DMS79 (cell line): ENCODE results near the gene BCAS3.

Experiments used
- DNase-seq: peaks from one replicate; lab custom pipeline; 2025; lab: John Stamatoyannopoulos, UW

The BCAS3 gene

DNA sequence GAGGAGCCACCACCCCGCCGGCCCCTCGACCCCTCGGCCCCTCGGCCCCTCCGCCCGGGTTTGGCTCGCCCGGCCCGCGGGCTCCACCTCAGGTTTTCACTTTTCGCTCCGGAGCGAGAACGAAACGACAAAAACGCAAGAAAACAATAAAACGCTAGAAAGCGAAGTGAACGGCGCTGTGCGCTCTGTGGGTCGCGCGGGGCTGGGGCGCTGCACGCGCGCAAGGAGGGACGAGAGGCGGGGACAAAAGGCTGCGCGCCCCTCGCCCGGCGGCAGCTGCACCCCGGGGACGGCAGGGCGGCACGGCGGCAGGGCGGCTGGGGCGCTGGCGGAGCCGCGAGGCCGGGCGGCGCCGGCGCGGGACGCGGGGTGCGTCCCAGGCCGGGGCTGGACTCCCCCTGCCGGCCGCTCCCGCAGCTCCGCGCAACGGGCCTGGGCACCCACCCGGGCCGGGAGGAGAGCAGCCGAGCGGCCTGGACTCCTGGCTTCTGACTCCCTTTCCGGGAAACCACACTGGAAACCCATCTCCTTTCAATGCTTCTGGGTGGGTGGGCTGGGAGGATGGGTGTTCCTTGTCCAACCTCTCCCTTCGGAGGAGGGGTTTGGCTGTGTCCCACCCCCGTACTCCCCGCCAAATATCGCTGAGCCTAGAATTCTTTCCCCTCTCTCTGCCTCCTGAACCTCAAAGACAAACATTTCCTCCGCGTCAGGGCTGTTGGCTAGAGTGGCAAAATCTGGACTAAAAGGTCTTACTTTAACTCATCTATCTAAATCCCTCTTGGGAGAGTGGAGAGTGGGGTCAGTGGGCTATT is 731.9 kb downstream of the BCAS3 start:
- no peak for DNase-seq

DNA sequence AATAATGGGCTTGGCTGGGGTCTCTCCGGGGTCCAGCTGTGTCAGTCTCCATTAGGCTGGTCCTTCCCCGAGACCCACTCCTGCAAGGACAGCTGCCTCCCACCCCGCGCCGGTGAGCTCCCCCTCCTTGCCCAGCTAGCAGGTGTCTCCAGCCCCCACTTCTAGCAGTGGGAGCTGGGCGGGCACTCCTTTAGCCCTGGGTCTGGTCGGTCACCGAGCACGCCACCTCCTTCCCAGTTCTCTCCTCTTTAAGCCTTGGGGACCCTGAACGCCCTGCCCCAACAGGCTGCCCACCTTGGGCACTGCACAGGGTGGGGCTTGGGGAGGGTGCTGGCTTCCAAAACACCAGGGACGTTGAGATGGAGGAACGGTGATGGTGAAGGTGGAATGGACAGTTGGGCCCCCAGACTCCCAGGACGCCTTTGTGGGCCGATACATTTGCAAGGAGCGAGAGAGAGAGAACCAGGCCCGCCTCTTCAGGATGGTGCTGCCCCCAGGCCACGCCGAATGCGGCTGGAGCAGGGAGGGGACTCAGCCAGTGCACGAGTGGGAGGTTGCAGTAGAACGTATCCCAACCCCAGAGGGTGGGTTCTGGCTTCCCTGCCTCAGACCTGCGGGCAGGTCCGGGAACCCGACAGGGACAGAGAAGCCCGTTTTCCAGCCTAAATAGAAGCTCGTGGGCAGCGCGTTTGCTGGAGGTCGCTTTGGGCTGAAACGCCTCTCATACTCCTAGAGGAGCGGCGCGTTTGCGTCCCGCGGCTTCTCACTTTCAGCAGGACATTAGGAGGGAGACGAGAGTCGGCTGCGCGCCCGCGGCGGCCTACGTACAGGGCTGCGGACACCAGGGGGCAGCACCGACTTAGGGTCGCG is 732.7 kb downstream of the BCAS3 start:
- no peak for DNase-seq

DNA sequence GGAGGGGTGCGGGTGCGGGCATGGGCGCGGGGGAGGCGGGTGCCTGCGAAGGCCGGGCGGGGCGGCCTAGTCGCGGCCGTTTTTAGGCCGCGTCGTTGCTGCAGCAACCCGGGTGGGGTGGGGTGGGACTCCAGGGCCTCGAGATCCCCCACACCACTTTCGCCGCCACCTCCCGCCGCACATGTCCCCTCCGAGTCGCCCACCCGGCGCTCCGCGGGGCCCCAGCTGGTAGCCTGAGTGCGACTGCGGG is 733.3 kb downstream of the BCAS3 start:
- DNase-seq = no peak

DNA sequence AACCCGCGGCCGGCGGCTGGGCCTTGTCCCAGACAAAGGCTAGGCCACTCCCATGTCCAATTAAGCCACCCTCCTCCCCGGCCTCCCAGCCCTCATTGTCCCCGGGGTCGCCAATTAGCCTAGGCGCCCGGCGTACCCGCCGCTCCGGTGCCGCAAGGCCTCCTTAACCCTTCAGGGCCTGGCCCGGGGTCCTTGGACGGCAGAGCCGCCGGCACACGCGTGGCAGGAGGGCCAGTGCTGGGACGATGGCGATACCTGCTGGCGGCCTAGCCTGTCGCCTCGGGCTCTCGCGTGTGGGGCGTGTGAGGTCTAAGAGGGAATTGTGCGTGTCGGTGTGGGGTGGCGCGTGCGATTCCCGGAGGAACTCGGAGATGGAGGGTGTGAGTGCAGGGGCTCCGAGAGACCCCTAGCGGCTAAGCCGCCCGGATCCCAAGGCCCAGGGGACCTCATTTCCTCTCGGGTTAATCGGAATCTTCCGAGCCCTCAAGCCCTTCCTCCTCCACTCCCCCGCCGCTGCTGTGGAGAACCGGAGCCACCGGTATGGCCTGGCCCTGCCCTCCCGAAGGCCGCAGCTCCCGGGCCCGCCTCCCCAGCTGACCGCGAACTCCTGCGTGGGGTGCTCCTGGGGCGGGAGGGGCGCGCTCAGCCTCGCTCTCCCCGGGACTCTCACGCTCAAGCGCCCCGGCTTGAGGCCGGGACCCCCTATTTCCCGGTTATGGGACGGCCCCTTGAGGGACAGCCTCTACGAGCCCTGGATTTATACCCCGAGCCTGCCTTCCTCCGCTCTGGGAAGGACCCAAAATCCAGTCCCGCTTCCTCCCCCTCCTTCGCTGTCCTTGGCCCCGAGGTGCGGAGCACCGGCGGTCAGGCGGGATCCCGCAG is 733.9 kb downstream of the BCAS3 start:
- no peak for DNase-seq

DNA sequence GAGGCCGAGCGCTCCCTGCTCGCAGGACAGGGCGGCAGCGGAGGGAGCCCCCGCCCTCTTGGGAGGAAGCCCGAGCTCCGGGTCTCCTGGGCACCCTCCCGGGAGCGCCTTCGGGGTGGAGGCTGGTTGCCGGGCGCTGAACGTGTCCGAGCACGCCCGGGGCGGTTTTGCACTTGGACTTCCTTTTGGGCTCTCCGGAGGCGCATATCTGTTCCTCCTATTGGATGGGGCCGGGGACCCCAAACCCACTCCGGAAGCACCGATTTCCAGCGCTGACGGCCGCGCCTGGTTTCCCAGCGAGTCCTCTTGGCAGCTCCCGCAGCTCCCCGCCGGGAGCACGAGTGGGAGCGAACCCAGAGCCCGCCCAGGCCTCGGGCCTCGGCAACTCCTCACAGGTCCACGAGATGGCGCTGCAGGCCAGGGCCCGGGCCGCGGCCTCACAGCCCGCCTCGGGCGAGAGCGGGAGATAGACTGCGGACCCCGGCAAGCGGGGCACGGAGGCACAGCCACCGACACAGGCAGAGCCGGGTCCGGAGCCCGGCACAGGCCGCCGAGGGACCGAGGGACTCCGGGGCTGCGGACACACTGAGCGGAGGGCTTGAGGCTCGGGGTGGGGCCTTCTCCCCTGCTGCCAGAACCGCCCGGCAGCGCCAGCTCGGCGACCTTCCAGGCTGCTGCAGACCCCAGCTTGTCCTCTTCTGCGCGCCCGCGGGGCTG is 734.6 kb downstream of the BCAS3 start:
- DNase-seq = peak; percentile 34

DNA sequence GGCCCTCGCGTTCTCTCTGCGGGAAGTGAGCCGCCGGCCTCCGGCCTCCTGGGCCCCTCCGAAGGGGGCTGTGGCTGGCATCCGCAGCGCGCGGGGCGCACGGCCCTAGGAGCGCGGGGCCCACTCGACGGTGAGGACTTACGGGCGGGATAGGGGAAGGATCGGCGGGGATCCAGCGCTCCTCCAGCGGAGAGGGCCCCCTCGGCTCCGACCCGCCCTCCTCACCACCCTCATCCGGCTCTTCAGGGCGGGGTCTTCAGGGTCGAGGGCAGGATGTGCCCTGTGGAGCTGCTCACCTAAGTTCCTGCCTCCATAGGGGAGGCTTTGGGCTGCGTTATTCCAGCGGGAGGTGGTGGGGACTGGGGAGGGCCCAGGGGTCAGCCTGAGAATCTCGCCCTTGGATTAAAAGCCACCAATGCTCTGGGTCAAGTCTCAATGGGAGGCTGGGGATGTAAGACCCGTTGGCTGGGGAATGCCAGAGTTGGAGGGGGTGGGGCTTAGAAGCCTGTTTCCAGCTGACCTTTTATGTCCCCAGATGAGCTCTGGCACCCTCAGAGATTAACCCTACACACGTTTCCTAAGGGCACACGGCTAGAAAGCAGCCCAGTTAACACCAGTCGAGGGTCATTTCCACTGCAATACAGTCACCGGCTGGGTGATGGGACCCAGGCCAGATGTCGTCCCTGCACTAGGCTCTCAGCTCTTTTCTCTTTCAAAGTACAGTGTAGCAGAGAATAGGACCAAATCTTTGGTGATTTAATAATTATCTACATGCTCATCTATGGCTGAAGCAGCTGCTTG is 735.4 kb downstream of the BCAS3 start:
- DNase-seq = no peak

DNA sequence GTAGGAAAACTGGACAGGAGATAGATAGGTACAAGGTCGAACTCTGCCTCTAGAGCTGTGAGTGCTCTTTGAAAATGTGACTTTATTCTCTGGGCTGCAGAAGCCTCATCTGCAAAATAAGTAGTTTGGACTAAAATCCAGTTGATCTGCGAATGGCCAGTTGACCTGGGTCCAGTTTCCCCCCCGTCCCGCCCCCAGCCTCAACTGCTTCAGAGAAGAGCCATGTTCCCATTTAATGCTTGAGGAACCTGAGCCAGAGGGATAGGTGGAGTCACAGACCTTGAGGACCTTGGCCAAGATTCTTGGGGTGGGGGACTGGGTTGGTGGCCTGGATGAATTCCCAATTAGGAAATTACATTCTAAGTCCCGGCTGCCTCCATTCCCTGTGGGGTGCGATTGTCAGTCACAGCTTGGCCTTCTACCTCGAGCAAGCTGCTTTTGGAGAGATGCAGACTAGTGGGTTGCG is 736.0 kb downstream of the BCAS3 start:
- no peak for DNase-seq

DNA sequence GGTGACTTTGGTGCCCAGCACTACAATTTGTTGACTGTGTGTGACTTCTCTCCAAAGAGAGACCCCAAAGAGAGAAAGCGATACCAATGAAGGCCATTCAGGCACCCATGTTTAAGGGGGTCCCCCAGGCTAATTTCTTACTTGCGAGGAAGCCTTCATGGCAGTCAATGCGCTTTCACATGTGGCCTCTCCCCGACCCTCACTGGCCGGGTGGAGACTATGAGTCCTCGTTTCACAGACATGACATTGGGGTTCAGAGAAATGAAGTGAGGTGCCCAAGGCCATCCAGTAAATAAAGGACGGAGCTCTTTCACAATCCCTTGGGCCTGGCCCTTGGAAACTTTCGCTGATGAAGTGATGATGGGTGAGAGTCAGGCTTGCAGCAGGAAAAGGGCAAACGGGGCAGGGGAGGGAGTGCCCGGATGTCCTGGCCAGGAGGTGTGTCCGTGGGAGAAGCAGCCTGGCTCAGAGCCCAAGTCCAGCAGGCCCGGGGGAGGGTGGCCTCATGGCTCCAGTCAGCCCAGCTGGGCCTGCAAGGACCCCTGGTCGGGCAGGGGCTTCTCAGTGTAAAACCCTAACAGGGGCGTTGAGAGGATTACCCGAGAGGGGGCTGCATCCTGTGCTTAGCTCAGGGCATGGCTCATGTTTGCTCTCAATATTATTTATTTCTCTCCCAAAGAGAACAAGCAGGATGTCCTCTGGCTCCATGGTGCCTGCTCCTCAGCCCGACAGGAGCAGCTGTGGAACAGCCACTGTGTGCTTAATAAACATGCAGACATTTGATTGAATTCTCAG is 736.7 kb downstream of the BCAS3 start:
- no peak for DNase-seq

DNA sequence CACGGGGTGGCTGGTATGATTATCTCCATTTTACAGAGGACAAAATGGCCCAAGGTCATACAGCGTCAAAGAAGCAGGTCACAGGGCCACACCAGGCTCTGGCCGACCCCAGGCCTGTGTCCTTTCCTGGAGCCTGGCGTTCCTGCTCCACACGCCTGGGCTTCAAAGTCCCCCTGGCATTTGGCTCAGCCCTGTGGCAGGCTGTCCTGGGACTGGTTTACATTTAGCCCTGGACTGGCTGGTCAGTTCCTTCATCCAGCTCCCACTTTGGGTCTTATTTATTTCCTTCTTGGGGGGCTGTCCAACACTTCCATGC is 737.2 kb downstream of the BCAS3 start:
- DNase-seq = no peak

DNA sequence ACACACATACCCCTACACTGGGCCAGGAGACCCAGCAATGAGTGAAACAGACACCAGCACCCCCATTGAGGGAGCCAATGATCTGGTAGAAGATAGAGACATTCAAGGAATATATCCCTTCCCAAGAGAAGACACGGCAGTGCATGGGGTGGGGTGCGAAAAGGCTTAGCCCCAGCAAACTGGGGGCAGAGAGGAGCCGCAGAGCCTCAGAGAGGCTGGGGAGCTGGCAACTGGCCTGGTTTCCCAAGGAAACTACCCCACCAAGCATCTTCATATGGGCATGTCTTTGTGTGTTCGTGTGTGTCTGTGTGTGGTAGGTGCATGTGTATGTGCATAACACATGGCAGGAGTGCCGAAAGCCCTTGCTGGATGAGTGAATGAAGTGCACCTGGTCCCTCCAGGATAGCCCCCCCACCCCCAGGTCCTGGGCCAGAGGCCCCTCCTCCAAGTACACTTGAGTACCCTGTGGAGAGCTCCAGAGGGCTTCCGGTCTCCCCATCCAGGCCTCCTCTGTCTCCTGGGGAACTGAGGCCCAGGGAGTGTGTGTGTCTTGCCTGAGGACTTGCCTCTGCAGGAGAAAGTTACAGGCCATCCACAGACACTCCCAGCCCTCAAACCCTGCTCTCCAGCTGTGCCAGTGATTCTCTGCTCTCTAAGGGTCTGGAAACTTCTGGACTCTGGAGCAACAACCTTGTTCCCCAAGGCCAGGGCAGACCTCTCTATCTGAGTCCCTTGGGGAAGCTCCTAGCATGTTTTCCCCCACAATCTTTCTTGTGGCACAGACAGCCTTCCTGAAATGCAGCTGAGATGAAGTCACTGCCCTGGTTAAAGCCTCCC is 737.9 kb downstream of the BCAS3 start:
- no peak for DNase-seq

DNA sequence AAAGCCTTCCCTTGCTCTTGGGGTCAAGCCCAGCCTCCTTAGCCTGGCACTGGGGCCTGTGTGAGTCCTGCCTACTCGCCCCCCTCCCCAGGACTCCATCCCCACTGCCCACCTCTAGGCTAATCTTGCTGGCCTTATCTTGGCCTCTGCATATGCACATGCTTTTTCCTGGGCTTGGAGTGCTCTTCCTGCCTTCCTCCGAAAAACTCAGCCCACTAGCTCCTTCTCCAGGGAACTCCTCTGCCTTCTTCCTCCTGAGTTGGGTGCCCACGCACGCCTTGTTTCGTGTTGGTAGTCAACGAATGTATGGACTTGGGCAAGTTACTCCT is 738.5 kb downstream of the BCAS3 start:
- no peak for DNase-seq

DNA sequence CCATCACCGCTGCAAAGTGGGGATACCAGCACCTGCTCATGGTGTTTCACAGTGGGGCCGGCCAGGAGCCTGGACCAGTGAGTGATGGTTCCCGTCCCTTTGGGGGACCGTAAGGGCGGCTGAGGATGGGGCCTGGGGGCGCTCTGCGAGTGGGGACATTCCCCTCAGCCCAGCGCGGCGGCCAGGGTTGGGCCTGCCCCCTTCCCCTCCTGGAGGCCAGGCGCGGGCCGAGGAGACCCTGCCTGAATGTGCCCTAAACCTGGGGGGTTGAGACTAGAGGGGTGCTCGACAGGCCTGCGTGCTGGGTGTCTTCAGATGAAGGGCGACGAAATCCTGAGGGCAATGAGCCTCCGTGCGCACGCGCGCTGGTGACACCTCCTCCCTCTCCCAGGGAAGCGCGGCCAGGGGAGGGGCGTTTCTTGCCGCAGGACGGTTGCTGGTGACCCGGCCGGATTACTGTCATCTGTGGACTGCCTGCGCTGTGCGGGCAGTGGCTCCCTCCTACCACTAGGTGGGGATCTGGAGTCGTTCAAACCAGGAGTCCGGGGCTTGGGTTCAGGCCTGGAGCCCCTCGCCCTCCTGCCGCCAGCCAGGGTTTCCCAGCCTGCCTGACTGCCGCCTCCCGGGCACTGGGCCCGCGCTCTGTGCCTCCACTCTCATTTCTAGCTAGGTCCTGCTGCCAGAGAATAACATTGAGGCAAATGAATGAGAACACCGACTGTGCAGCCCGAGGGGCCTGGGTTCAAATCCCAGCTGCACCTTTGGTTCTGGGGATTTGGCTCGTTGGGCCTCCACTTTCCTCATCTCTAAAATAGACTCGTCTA is 739.1 kb downstream of the BCAS3 start:
- no peak for DNase-seq

DNA sequence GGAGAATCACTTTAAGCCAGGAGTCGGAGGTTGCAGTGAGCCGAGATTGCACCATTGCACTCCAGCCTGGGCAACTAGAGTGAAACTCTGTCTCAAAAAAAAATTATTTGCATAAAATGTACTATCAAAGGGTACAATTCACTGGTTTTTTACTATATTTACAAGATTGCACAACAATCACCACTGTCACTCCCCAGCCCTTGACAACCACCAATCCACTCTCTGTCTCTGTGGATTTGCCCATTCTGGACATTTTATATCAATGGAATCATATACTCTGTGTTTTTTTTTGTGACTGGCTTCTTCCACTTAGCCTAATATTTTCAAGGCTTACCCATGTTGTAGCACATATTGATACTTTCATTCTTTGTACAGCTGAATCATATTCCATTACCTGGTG is 740.8 kb downstream of the BCAS3 start:
- DNase-seq = no peak

DNA sequence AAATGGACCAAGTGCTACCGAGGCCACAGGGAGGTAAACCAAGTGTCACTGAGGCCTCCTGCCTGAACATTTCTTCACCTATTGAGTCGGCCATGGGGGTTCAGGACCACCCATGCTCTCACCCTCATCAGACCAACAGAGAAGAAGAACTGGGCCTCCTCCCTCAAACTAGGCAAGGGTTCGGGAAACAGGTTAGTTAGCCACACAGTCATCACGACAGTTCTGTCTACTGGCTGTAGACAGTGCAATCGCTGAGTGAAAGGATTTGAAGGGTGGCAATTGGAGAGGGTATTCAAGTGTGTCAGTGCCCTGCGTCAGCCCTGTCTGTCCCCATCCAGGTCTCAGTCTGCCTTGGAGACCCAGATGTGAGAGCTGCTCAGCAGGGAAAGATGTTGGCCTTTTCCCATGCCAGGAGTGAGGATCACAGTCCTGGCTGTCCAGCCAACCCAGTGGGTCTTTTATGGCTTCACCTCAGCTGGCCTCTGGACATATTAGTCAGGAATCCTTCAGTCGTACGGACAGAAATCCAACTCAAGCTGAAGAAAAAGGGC is 741.9 kb downstream of the BCAS3 start:
- DNase-seq = no peak

DNA sequence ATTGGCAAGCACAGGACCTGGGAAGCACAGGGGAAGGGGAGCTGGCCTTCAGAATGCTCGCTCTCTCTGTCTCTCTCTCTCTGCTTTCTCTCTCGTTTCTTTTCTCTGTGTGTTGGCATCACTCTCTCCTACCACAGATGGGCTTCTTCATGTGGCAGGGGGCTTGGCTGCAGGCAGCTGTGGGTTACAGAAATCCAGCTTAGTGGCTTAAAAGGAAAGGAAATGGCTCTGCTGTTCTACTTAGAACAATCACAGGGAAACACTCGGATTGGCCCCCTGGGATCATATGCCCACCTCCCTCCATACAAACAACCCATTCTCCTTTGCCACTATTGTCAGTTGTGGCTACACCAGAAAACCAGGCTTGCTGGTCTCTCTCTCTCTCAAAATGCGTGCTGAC is 742.4 kb downstream of the BCAS3 start:
- DNase-seq = no peak

DNA sequence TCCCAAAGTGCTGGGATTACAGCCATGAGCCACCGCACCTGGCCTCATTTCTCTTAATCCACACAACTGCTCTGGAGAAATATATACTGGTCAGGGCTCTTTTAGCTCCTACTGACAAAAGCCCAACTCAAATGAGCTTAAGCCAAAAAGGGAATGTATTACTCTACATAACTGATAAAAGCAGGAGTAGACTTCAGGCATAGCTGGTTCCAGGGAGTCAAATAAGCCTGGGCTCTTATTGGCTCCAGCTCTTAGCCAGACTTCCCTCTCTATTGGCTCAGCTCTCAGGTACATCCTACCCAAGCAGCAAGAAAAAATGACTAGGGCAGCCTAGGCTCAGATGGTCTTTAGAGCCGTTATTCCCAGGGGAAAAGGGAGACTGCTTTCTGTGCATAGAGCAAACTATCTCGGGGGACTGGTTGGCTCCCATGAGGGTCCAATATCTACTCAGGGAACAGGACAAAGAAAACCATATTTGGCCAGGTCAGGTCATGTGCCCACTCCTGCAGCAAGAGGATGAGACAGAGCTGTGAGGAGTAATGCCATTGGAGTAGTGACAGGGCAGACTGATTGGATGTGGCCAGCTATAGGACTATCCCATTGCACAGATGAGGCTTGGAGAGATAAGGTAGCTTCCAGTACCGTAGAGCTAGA is 743.2 kb downstream of the BCAS3 start:
- DNase-seq = no peak

DNA sequence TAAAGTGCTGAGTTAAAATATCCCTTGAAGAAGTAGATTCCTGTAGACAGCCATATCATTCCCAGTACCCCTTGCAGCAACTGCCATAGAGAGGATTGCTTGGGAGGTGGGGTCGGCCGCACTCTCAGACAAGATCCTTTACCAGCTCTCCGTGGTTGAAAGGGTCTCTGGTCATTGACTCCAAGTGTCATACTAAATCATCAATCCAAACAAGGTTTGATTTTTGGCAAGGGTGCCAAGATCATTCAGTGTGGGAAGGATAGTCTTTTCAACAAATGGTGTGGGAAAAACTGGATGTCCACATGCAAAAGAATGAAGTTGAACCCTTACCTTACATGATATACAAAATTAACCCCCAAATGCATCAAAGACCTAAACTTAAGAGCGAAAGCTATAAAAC is 743.8 kb downstream of the BCAS3 start:
- DNase-seq = no peak
